ENCODE results near the gene COL2A1.
A peak's percentile ranks its signal among the peaks of the same experiment; 100 is the strongest.

Gene COL2A1

DNA sequence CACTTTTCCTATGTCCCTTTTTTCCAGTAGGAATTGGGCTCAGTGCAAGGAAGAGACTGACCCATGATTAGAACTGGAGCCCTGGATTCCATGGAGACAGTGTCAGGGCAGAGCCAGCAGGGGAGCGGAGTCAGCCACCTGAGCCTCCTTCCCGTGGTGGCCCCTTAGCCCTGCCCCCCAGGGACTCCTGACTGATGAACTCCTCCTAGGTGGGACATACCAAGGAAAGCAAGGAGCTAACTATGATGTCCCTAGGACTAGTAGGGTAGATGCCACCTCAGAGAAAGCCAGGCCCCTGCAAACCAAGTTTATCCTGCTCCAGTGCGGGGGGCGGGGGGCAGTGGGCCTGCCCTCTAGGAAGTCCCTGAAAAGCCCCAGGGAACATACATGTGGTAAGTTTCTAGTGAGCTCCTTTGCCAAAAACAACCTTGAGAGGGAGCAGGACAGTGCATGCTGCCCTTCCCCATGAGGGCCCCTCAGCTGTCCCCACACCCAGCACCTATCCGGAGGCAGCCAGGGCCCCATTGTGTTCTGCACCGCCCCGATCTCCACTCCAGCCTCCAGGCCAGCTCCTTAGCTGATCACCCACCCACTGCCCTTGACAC is 6.2 kb upstream of the COL2A1 start:
- DNase-seq, result no peak

DNA sequence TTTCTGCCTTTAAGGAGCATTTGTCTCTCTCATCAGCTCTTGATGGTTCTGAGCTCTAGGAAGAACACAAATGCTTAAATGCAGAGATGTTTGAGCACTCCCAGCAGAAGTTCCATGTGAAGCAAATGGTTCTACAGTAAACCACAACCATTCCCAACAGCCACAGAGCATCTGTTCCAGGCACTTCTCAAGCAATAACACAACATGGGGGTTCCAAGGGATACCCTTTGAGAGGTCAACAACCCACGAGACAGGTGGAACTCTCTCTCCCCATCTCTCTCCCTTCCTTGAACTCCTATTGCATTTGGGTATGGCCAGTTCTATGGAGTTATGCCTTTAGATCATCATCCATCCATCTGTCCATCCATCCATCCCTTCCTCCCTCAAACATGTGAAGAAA is 5.2 kb upstream of the COL2A1 start:
- no peak for DNase-seq

DNA sequence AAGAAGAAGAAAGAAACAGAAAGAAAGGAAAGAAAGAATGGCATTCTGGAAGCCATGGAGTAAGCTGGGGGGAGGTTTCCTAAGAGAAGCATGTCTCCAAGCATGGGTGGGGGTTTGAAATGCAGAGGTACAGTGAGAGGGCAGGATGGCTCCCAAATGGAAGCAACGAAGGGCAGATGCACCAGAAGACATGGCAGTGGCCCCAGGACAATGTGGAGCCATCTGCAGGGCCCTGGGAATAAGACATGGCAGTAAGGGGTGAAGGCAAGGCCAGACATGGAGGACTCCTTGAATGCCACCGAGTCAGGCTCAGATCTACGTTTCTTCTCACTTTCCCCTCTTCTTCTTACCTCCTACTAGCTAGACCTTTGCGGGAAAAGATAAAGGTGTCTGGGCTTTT is 4.7 kb upstream of the COL2A1 start:
- no peak for DNase-seq

DNA sequence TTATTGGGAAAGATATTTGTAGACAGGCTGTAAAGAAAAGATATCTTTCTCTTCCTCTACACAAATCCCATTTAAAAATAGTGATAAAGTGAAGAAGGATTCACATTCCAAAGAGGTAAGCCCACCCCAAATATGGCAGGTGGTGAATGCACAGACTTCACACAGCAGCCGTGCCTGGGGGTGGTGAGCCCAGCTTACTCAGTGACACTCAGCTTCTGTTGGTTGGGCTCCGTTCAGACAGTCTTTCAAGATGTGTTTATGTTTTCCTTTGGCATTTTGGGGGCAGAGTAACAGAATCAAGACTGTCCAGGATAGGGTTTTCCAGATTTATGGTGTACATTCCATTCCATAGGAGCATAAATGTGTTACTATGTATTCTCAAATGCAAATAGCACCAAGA is 4.1 kb upstream of the COL2A1 start:
- no peak for DNase-seq

DNA sequence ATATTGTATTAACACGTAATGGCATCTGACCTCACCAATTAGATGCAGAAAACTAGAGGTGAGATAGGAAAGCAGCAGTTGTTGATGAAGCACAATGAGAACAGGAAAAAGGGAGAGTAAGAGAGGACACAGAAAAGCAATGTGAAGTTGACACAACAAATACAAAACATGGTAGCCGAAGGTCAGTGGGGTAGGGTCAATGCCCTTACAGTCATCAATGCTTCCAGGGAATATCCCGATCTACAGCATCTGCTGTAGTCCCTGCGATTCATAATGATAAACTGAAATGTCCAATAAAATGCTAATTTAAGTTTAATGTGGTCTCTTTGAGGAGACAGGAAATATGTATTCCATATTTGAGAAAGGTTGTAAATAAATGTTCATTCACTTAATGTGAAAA is 2.9 kb upstream of the COL2A1 start:
- DNase-seq, result no peak

DNA sequence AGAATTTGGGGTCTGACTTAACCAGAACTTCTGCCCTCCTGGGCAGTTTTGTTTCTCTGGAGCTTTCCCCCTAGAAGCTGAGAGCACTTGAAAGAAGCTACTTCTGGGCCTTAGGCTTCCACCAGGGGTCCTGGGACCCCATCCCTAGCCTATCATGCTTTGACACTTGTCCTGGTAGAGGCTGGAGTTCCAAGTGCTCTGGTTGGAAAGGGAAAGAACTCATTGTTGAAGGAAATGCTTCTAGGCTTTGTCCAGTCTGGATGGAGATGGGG is 1.4 kb upstream of the COL2A1 start:
- no peak for DNase-seq

DNA sequence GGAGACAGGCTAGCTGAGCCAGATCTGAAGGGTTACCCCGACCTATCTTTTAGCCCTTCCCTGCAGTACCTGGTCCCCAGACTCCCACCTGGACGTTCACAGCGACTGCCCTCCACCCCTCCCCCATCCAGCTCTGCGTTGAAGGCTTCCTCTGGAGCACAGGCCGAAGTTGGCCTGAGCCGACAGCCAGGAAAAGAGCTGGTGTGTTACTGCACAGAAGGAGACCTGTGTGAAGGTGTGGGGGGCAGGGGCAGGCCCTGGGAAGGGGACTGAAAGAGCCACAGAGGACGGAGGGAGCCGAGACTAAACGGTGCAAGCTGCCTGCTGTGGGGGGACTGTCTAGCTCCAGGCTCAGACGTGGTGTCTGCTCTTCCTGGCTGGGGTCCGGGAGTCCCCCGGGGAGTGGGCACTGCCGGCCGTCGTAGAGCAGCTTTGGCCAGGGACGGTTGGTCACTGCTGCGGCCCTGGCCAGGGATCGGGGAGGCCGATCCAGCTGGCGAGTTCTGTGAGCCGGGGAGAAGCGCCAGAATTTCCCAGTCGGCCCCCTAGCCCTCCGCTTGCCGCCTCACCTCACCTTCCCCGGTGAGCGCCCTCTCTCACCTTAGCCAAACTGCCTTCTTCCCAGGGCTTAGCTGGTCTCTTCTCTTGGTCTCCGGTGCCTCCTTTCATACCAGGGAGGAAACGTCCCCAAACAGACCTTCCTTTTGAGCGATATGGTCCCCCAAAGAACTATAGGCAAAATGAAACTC is 899 bp upstream of the COL2A1 start:
- no peak for DNase-seq

DNA sequence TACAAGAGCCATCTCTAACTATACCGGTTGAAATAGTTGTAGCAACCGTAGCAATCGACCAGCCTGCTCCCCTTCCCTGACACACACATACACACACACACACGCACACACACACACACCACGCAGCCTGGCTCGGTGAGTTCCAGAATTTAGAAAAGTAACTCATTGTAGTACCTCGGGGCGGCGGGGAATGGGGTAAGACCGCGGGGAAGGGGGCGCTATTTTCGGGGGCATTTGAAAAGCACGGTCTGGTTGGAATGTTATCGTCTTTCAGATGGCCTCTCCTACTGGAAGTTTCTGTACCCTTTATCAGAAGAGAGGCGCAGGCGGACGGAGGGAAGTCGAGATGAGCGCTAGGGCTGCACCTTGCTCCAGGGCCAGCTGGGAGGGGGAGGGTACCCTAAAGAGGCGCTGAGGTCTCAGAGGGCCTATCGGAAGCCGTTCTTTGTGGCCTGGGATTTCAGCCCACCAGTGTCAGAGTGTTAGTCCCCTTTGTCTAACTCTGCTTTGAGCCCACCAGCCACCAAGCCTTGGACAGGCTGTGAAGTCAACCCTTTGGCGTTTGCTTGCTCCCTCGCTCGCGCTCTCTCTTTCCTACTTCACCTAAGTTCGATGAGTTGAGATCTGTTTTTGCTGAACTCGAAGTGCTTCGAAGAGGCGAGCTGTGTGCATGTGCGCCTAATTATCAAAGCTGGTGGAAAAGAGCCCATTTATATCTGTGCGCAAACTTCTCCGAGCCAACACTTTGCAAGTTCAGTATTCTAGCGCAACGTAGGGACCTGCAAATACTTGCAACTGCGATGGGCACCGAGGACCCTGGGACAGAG is 837 bp downstream of the COL2A1 start:
- DNase-seq, result no peak

DNA sequence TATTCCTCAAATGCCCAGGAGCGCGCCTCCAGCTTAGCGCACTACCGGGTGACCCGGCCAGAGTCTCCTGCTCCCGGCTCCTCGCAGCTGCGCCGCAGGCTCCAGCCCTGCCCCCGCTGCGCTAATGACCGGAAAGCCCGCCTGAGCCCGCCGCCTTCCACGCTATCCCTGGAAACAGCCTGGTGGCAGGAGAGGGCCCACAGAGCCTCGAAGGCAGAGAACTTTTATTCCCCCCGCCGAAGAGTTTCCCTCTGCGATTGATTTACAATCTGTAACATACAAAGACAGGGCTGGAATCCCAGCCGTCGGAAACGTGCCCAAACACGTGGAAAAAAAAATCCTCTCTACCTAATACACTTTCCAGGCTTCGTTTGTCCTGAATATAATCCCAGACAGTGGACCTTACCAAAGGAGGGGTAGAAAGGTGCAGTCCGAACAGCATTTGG is 1.5 kb downstream of the COL2A1 start:
- no peak for DNase-seq

DNA sequence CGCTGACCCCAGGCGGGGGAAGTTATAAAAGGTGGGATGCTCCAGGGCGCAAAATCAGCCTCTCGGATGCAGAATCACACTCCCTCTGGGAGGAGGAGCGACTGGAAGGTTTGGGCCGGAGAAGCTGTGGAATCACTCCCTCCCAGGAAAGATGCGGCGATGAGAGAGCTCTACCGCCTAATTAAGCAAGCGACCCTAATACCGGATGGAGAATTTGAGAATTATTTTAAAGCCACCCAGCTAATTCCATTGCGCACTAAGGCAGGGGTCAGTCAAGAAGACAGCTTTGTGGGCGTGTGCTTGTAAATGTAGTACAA is 1.9 kb downstream of the COL2A1 start:
- no peak for DNase-seq

DNA sequence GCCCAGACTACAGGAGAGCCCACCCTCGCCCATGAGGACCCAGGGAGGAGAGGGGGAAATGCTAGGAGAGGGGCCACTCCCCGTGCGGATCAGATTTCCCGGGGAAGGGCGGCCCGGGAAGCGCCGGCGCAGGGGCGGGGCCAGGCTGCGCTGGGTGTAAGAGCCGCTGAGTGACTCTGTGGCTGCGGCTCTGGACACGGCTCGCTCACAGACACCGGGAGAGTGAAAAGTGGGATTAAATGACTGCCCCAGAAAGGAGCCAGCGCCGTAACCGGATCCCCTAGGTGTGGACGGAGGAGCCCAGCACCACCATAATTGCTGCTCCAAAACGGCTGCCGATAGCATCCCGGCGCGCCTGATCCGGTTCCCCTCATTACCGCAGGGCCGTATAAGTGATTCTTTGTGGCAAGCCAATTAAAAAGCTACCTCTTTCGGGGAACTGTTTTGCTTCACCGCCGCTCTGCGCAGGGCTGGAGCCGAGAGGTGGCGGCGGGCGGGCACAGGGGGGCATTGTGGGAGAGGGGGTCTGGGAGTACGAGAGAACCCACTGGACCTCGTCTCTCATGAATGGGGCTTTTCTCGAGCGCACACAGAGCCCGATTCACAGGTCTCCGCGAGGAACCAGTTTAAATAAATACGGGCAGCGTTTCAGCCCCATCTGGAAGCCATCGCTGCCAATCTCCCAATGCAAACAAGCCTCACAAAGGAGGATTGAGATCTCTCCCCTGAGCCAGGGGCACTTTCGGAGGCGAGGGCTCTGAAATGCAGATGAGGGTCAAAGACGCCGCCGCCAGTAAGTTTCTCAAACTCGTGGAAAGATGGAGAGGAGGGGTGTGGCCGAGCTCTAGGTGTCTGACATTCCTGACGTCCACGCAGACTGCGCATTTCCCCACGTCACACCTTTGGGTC is 2.5 kb downstream of the COL2A1 start:
- DNase-seq, result no peak

DNA sequence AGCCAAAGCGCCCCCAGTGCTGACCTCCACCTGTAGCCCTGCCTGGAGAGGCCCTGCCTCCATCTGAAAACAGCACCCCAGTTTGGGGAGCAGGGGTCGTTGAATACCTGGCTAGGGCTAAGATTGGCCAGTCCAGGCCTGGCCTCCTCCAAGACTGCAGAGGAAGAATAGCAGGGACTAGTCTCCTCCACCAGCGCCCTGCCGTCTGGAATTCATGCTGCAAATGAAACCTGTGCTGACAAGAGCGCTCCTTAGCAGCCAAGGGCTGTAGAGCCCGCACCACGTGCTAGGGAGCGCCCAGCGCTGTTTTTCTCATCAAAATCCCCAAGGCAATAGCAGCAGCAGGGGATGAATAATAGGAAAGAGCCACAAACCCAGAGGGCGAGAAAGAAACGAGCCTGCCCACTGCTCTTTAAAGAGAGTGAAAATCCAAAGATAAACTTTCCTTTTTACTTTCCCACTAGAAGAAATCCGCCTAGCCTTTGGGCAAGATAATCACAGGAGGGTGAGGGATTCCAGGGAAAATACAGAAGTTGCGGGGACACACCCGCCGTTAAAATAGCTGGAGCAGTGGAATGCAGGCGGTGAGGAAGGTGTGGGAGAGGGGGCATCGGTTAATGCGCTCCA is 3.3 kb downstream of the COL2A1 start:
- peak; percentile 13 for DNase-seq

DNA sequence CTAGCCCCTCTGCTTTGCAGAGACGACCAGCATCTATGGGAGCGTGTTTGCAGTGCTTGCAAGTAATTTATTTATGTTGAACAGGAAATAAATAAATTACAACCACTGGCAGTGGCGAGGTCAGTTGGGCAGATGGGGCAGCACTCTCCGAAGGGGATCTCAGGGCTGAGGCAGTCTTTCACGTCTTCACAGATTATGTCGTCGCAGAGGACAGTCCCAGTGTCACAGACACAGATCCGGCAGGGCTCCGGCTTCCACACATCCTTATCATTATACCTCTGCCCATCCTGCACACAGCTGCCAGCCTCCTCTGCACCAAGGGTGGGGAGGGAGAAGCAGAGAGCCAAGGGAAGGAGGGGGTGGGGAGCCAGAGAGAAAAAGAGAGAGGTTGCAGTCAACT is 4.5 kb downstream of the COL2A1 start:
- no peak for DNase-seq

DNA sequence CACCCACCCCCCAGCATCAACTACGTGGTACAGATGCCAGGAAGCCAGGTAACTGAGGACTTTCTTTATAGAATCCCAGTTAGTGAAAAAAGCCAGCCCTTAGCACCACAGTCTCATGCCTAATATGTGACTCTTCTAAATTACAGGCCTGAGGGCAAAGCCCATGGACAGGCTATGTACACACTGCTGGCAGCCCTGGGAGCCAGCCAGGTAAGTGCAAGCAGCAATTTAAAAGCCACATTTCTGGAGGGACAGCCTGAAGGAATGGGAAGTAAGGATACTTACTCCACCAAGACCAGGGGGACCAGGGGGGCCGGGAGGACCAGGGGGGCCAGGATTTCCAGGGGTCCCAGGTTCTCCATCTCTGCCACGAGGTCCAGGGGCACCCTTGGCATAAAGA is 7.0 kb downstream of the COL2A1 start:
- DNase-seq, result no peak

DNA sequence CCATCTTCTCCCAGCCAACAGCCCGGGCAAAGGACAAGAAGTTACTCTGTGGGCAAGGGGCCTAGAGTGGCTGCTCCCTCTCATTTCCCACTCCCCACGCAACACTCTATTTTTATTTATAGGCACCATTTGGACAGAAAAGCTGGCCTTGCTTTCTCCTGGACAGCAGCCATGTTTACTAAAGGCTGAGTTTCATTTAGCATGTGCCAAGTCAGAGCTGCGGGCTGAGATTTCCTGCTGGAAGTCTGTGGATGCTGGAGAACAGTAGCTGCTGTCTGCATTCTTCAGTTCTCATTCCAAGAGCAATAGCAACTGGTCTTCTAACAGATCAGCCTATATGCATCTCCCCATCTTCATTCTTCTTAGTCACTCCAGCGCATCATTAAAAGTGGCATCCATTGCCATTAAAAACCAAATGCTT is 8.3 kb downstream of the COL2A1 start:
- no peak for DNase-seq

DNA sequence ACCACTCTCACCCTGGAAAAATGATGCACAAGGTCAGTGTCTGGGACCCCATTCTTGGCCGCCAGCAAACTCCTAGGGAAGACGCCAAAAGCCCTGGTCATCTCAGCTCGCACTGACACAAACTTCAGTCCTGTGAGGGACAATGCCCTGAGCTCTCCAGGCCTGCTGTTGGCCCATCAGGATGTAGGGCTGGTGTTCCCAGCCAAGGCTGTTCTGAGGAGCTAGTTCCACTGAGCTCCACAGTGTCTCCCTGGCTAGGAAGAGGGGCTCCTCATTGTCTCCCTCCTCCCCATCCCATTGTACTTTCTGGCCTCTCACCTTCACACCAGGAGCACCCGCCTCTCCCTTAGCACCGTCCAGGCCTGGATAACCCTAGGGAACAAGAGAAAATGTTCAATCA is 10.8 kb downstream of the COL2A1 start:
- DNase-seq, result no peak

DNA sequence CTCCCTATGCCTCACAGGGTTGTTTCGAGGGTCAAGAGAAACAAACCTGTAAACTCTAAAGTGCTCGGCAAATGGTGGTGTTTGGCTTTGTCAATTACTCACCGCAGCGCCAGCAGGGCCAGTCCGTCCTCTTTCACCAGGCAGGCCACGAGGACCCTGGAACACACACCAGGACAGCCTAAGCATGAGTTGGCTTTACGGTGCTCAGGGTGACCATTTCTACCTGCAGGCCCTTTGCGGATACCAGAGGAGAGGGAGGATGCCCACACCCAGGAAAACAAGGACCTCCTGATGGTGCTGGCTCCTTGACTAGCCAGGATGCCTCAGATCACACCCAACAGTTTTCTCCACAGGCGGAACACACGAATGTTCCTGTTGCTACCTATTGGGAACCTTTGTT is 11.5 kb downstream of the COL2A1 start:
- no peak for DNase-seq

DNA sequence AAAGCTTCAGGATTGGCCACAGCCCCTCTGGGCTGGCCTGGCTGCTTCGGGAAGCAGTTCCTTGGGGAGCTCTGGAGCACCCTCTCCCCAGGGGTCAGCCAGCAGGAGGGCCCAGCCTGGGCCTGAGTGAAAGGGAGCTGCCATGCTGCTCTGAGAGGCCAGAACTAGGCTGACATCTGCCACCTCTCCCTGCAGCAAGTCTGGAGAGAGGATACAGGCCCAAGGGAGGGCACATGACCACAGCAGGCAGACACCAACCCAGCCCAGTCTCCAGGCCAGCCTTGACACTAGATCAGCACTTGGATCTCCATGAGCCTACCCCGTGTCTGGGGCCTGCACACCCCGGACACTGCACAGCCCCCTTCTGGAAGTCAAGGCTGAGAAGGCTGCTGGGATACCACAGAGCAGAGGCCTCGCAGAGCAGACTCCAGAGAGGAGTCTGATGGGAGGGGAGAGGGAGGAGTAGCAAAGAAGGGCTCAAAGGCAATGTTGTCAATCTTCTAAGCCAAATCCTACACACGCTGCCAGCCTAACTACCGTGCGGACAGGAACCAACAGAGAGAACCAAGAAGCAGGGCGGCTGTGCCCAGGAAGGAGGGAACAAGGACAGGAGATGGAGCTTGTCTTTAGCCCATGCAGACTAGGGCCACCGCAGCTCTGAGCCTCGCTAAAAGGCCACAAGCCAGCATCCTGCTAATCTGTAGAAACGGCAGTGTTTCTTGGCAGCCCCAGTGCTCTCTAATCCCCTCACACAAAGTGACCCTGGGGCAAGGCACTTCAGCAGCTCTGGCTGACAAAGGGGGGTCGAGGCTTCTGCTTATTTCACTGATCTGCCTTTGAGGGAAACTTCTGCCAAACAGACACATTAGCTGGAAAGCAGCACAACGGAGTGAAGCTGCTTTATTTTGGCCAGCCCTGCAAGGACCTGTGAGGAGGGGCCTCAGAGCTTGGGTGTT is 12.9 kb downstream of the COL2A1 start:
- DNase-seq, result no peak

DNA sequence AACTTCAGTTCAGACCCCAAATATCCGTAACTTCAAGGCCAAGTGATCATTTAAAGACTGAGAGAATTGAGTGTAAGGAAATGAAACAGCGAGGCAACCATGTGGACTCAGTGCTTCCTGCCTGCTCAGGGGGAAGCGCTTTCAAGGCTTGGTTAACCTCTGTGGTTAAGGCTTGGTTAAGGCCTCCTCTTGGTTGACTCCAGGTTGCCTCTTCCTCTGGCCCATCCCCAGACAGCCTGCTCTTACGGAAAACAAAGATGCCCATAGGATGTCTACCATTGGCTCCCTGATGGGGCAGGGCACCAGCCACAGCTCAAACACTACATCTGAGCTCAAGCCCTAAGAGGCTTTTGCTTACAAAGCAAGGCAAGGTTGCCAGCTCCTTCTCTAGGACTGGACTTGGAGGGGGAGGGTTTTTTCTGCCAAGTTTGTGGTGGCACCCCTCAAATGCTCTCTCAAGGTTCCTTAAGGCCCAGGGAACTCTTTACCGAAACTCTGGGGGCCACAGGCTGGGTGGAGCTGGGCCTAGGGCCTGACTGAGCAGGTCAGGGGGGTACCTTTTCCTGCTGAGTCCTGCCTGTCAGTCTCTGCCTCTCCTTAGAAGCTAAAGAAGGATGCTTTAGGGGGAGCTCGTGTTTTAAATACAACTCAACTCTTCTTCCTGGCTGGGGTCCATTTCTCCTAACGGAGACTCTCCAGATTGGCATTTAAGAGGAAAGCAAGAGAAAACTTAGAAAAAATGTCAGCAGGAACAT is 13.7 kb downstream of the COL2A1 start:
- no peak for DNase-seq

DNA sequence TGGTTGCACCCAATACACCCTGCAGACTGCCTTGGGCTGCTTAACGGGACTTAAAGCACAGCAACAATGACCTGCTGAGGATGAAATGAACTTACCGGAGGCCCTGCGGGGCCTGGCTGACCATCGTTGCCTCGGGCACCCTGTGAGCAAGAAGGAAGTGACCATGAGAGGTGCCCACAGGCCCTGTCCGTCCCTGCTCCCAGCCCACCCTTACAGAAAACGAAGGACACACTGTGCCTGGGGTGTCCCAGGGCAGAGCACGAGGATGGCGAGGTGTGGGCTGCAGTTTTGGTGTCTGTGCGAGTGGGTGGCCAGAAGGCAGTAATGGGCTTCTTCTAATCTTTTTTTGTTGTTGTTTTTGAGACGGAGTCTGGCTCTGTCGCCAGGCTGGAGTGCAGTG is 14.6 kb downstream of the COL2A1 start:
- DNase-seq, result no peak

DNA sequence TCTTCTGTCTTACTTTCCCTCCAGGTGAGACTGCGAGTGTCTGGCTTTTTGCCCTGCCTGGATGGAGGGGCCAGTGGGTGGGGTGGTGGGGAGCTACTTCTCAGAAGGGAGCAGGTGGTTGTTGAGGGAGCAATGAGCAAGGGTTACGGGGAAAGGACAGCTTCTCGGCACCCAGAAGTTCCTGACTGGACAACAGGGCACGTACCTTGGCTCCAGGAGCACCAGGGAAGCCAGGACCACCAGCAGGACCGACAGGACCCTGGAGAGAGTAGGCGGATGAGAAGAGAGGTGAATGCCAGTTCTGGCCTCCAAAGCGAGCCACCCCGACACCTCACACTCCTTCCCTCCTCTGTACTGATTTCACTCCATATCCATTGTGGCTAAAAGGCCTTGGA is 15.3 kb downstream of the COL2A1 start:
- no peak for DNase-seq

Data from kidney glomerular epithelial cell (primary cell).